K562 (cell line): ENCODE measurements around the gene C10orf71. TPM values are rescaled to one million over a fixed set of nuclear protein-coding genes. Genes with fewer than 3 reads are reported as not detected.

Experiments used
- ATAC-seq: fragments of 200-7000 bp; cut with Tn5 transposase; 3 replicates; pipeline ENCODE4 v1.9.1; 2020; ENCODE audit warnings: moderate library complexity
- BruUV-seq: library from RNA; stranded (reverse); fragments of 400-500 nt; replicated peaks from 2 replicates; lab custom pipeline; 2021; lab: Mats Ljungman, UMichigan
- CTCF ChIA-PET: fragments of 300-600 bp; formaldehyde crosslinking; extraction: SDS; loops from one replicate; lab custom pipeline; 2021; ENCODE audit warnings: low intra/inter-chr PET ratio; lab: Yijun Ruan, JAX
- POLR2A ChIA-PET: fragments of 300-600, 350-650 bp; sonication (Branson Sonifier 250); formaldehyde crosslinking; extraction: SDS; loops from one replicate; lab custom pipeline; 2021; ENCODE audit warnings: antibody characterized with exemption, inconsistent platforms; lab: Yijun Ruan, JAX
- DNase-seq, 4 experiments: peaks; one replicate each; pipeline versions ENCODE4 v3.0.0 to v3.0.0-alpha.2; 2011 to 2018; ENCODE audit warnings: low spot score in 3 of 4, mixed read lengths in 3 of 4; ENCODE audit errors: extremely low read depth in 1 of 4
- FAIRE-seq: peaks from 2 replicates; lab custom pipeline; 2011; peaks lifted over from hg19 to GRCh38; lab: Jason Lieb, UNC
- H2AFZ ChIP-seq: 2 replicates; pipeline ENCODE4 v1.6.0; 2011; ENCODE audit warnings: low read depth, low read length, control low read depth, inconsistent platforms
- H3K27ac ChIP-seq: fragments of 200-600 bp; 3 replicates; pipeline ENCODE4 v1.8.0; 2011; ENCODE audit warnings: low read depth, mild to moderate bottlenecking, control low read depth, inconsistent platforms, low read length, moderate library complexity, mixed read lengths; ENCODE audit errors: extremely low read depth
- H3K27me3 ChIP-seq, 2 experiments: fragments of 300-600 bp in 1 of 2; 2 replicates in 1 of 2; 3 replicates in 1 of 2; pipeline versions ENCODE4 v1.6.0 to v1.8.0; 2011; ENCODE audit warnings: inconsistent platforms in 2 of 2, low read length in 2 of 2, mild to moderate bottlenecking in 1 of 2, mixed read lengths in 1 of 2, moderate library complexity in 1 of 2; ENCODE audit not compliant: control insufficient read depth in 2 of 2, insufficient read depth in 2 of 2
- H3K36me3 ChIP-seq: fragments of 300-600 bp; 3 replicates; pipeline ENCODE4 v1.8.0; 2011; ENCODE audit warnings: mild to moderate bottlenecking, low read length, inconsistent platforms; ENCODE audit not compliant: control insufficient read depth, insufficient read depth
- H3K4me1 ChIP-seq, 2 experiments: fragments of 200-600 bp in 1 of 2; replicated peaks in 1 of 2; 2 replicates in 1 of 2; 3 replicates in 1 of 2; pipeline versions ENCODE4 v1.5.1 to v1.8.0; 2011; ENCODE audit warnings: inconsistent platforms in 2 of 2, low read length in 2 of 2, mild to moderate bottlenecking in 1 of 2, mixed read lengths in 1 of 2, moderate library complexity in 1 of 2; ENCODE audit not compliant: control insufficient read depth in 2 of 2, insufficient read depth in 2 of 2
- H3K4me2 ChIP-seq: 2 replicates; pipeline ENCODE4 v1.6.1; 2011; ENCODE audit warnings: low read length, control low read depth, inconsistent platforms, mixed read lengths; ENCODE audit not compliant: insufficient read depth
- H3K4me3 ChIP-seq: fragments of 200-600 bp; sonication (generic), shearing (Covaris generic); 2 replicates; pipeline ENCODE4 v1.5.1; 2016; ENCODE audit warnings: control low read depth, inconsistent platforms
- H3K79me2 ChIP-seq: fragments of 200-600 bp; 3 replicates; pipeline ENCODE4 v1.8.0; 2011; ENCODE audit warnings: low read length, inconsistent platforms; ENCODE audit not compliant: control insufficient read depth, insufficient read depth
- H3K9ac ChIP-seq, 2 experiments: 2 replicates each; pipeline versions ENCODE4 v1.6.0 to v1.6.1; 2011; ENCODE audit warnings: low read depth in 2 of 2, low read length in 2 of 2, control low read depth in 1 of 2, inconsistent platforms in 1 of 2, mild to moderate bottlenecking in 1 of 2, mixed read lengths in 1 of 2; ENCODE audit not compliant: insufficient read depth in 1 of 2
- H3K9me1 ChIP-seq: one replicate; pipeline ENCODE4 v1.6.0; 2011; ENCODE audit warnings: inconsistent platforms, mild to moderate bottlenecking, low read length, moderate library complexity; ENCODE audit not compliant: control insufficient read depth, insufficient read depth
- H3K9me3 ChIP-seq: replicated peaks from 2 replicates; pipeline ENCODE4 v1.5.1; 2011; ENCODE audit warnings: low read depth, low read length, inconsistent platforms; ENCODE audit not compliant: control insufficient read depth, insufficient read depth
- H4K20me1 ChIP-seq: replicated peaks from 2 replicates; pipeline ENCODE4 v1.6.1; 2011; ENCODE audit warnings: low read length, inconsistent platforms, mixed read lengths; ENCODE audit not compliant: control insufficient read depth, insufficient read depth
- CC2D1A ChIP-seq: fragments of 450-650 bp; IDR thresholded peaks from 2 replicates; pipeline ENCODE4 v1.6.1; 2017; ENCODE audit warnings: mild to moderate bottlenecking
- CREBBP ChIP-seq: IDR thresholded peaks from one replicate; pipeline ENCODE4 v1.6.1; 2012; ENCODE audit warnings: low read depth, mild to moderate bottlenecking, control low read depth, inconsistent platforms, low read length
- FOSL1 ChIP-seq: fragments of 200-800 bp; sonication (Bioruptor generic); conservative IDR thresholded peaks from 2 replicates; pipeline ENCODE4 v1.6.1; 2016; ENCODE audit warnings: missing genetic modification characterization, missing compliant biosample characterization
- HCFC1 ChIP-seq: IDR thresholded peaks from 2 replicates; pipeline ENCODE4 v1.6.1; 2012; ENCODE audit warnings: low read depth, low read length, improper control_type of control experiment
- IRF1 ChIP-seq: sonication (generic); formaldehyde crosslinking; IDR thresholded peaks from 2 replicates; pipeline ENCODE4 v1.8.0; 2022; ENCODE audit warnings: missing genetic modification reagents, mild to moderate bottlenecking, borderline replicate concordance
- KDM4B ChIP-seq, 2 experiments: fragments of 450-650 bp in 1 of 2; sonication (generic) in 1 of 2; IDR thresholded peaks; 2 replicates each; pipeline ENCODE4 v1.6.1; 2016 to 2017; ENCODE audit warnings: borderline replicate concordance in 2 of 2, antibody characterized with exemption in 1 of 2, low read depth in 1 of 2, mild to moderate bottlenecking in 1 of 2
- MLX ChIP-seq, 2 experiments: fragments of 450-650 bp in 1 of 2; sonication (generic) in 1 of 2; formaldehyde crosslinking; conservative IDR thresholded peaks; 2 replicates each; pipeline versions ENCODE4 v1.4.0 to v1.8.1; 2020 to 2022; ENCODE audit warnings: mild to moderate bottlenecking in 1 of 2, missing genetic modification reagents in 1 of 2
- NUFIP1 ChIP-seq: fragments of 450-650 bp; IDR thresholded peaks from 2 replicates; pipeline ENCODE4 v1.6.1; 2018; ENCODE audit not compliant: partially characterized antibody
- POLR2AphosphoS5 ChIP-seq: IDR thresholded peaks from 2 replicates; pipeline ENCODE4 v1.6.1; 2011; ENCODE audit warnings: mild to moderate bottlenecking, low read depth, low read length, moderate library complexity; ENCODE audit not compliant: control insufficient read depth, insufficient read depth
- RBM39 ChIP-seq: fragments of 200-400 bp; formaldehyde crosslinking; optimal IDR thresholded peaks from 2 replicates; pipeline ENCODE3; 2018; ENCODE audit warnings: low read depth, low read length
- SMARCA5 ChIP-seq: fragments of 450-650 bp; IDR thresholded peaks from 2 replicates; pipeline ENCODE4 v1.6.1; 2016
- TFAM ChIP-seq: fragments of 250-450 bp; sonication (Bioruptor Pico); conservative IDR thresholded peaks from 2 replicates; pipeline ENCODE4 v1.5.0; 2021; ENCODE audit warnings: mild to moderate bottlenecking, moderate library complexity
- THAP12 ChIP-seq: fragments of 250-450 bp; sonication (Bioruptor Pico); IDR thresholded peaks from 2 replicates; pipeline ENCODE4 v1.9.0; 2021; ENCODE audit warnings: mild to moderate bottlenecking, inconsistent platforms
- ZBTB7A ChIP-seq: IDR thresholded peaks from 2 replicates; pipeline ENCODE4 v1.6.1; 2011; ENCODE audit warnings: low read depth, mild to moderate bottlenecking, low read length, moderate library complexity, borderline replicate concordance; ENCODE audit not compliant: control insufficient read depth
- ZNF217 ChIP-seq: sonication (generic); formaldehyde crosslinking; IDR thresholded peaks from 2 replicates; pipeline ENCODE4 v1.8.0; 2022; ENCODE audit warnings: mild to moderate bottlenecking, missing genetic modification reagents
- ZNF695 ChIP-seq: fragments of 450-650 bp; formaldehyde crosslinking; IDR thresholded peaks from 2 replicates; pipeline ENCODE4 v1.4.0; 2020; ENCODE audit warnings: mild to moderate bottlenecking, moderate library complexity
- WGBS: fragments of 100-300 bp; shearing (Covaris generic); methylation state at CpG from one replicate; pipeline ENCODE4 v1.1.6; 2016; ENCODE audit warnings: low coverage, mixed read lengths; ENCODE audit not compliant: insufficient coverage; ENCODE audit errors: missing lambda C conversion rate; 5-methylcytosine and 5-hydroxymethylcytosine counted together
- in situ Hi-C: fragments of 300-500 bp; cut with MboI; formaldehyde crosslinking; loops from 4 replicates; pipeline ENCODE4 v1.15.0; 2018; ENCODE audit warnings: inconsistent platforms, mixed read lengths
- intact Hi-C: fragments of 100-400 bp; cut with micrococcal nuclease; formaldehyde crosslinking; loops from 2 replicates; pipeline ENCODE4 v1.14.2; 2022
- polyA plus RNA-seq, 8 experiments: library from polyadenylated mRNA; depleted of rRNA in 4 of 8; stranded (reverse) in 5 of 8; unstranded in 3 of 8; fragments of >200 nt; fragmentation: Nextera tagmentation in 2 of 8; fragmentation: Illumina TruSeq in 1 of 8; extraction: Ambion mirVana in 2 of 8; extraction: Trizol in 1 of 8; gene quantifications; 2 replicates each; pipeline versions ENCODE4 v1.2.1 to v1.2.3, GENCODE V29; 2011 to 2014; ENCODE audit warnings: inconsistent platforms in 1 of 8, missing spikeins in 1 of 8
- total RNA-seq, 7 experiments: library from RNA; depleted of rRNA in 6 of 7; stranded (reverse); fragments of >200 nt in 6 of 7; fragmentation: Illumina TruSeq in 2 of 7; extraction: Trizol in 2 of 7; gene quantifications; 2 replicates each; pipeline versions ENCODE4 v1.2.1 to v1.2.3, GENCODE V29; 2011 to 2021; ENCODE audit warnings: low replicate concordance in 1 of 7

The C10orf71 gene
- total and polyA plus RNA-seq, 9 of the 15 experiments (the other 6 are each of a cell fraction or from before 2014, with no cell fraction given), result 0.06 to 4.5 (median 1.3) TPM

GRCh38 chr10:49274886-49275285 is 24.1 kb upstream of the C10orf71 start (continued):
- TF ChIP-seq THAP12 (no peak), IRF1 (CRISPR knock-in tag) (no peak), TFAM (CRISPR knock-in tag) (no peak), POLR2AphosphoS5 (no peak), SMARCA5 (no peak), ZNF217 (CRISPR knock-in tag) (no peak), HCFC1 (no peak)

GRCh38 chr10:49275896-49276295 is 23.1 kb upstream of the C10orf71 start:
- Histone ChIP-seq H2AFZ (peak overlapping the region; percentile 24; the same call in 1 of the 2 replicates), H3K36me3 (no peaks in the 10 kb centered on the region), H3K79me2 (no peaks in the 10 kb centered on the region), H3K4me2 (no peak overlapping the region), H3K9ac (no peak overlapping the region), H4K20me1 (no peaks in the 10 kb centered on the region), H3K4me3 (no peak overlapping the region), H3K27ac (no peak overlapping the region), H3K9me3 (no peaks in the 10 kb centered on the region), H3K9me1 (no peaks in the 10 kb centered on the region), H3K27me3 (no peaks in the 10 kb centered on the region), H3K4me1 (peaks cover 18 to 19% of the 10 kb centered on the region in 2 experiments)
- DNase-seq (no peak), ATAC-seq (no peak), FAIRE-seq (peak; percentile 57)
- in situ Hi-C loops (no loop called here), intact Hi-C loops (loop anchor here (5.0 kb wide), 1 partner anchor 104 kb away; no protein-coding TSS in a partner anchor)
- 70% methylated on average over 4 of the region's 4 CpGs for WGBS
- ChIA-PET CTCF (no interaction called here), POLR2A (interaction anchor here (0.7 to 0.8 kb wide), 2 partner anchors 98 to 276 kb away, joined by 3 to 7 read pairs; no protein-coding TSS in a partner anchor)
- BruUV-seq, result no TSS peak
- no peak for TF ChIP-seq NUFIP1
- no peak for TF ChIP-seq CREBBP
- TF ChIP-seq ZNF695 (CRISPR knock-in tag), result no peak
- no peak for TF ChIP-seq KDM4B (IDR thresholded peaks at IDR 0.05; ENCODE audit: borderline replicate concordance in 2 of 2, low read depth in 1 of 2)
- no peak for TF ChIP-seq POLR2AphosphoS5
- TF ChIP-seq CC2D1A, result no peak
- TF ChIP-seq ZBTB7A, result no peak
- TF ChIP-seq RBM39, result no peak
- no peak for TF ChIP-seq FOSL1 (tag)
- no peak for TF ChIP-seq MLX (CRISPR knock-in tag; conservative IDR thresholded peaks at IDR 0.05)
